HG03066 (cell line): ENCODE measurements around the gene AFMID.

Source experiments
- ATAC-seq: cut with Tn5 transposase; IDR thresholded peaks from one replicate; pipeline ENCODE4 v1.9.1; 2021; ENCODE audit warnings: low read depth; ENCODE audit not compliant: unreplicated experiment

Gene AFMID

DNA sequence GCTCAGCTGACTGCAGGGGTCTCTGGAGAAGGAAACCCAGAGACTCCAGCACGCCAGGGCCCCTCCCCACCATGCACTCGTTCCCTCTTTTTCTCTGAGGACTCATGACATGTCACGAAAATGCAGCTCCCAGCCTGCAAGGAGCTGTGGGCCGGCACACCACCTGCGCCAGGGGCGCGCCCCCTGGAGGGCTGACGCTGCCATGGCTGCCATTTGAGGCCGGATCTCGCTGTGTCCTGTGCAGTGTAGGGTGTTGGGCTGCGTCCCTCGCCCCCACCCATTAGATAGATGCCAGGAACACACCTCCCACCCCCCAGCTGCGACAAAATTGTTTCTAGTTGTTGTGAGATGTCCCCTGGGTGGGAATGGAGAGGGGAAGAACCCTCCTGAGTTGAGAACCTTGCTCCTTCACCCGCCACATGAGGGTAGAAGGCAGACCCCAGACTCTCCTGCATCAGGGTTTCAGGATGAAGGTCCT is 10.6 kb upstream of the AFMID start:
- ATAC-seq, result no peak

DNA sequence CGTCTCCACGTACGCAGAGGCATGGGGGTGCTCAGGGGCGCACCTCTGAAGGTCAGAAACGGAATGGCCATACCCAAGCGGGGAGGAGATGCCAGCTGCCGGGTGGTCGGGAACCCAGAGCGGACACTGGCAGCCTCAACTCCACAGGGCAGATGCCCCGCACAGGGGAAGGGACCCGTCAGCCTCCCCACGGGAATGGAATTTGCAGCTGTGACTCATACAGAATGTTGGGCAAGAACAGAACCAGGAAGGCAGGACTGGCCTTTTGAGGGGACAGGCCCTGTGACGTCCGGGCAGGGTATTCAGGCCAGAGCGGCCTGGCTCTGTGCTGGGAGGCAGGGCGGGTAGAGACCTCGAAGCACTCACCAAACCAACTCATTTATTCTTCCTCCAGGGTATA is 7.8 kb upstream of the AFMID start:
- ATAC-seq, result no peak

DNA sequence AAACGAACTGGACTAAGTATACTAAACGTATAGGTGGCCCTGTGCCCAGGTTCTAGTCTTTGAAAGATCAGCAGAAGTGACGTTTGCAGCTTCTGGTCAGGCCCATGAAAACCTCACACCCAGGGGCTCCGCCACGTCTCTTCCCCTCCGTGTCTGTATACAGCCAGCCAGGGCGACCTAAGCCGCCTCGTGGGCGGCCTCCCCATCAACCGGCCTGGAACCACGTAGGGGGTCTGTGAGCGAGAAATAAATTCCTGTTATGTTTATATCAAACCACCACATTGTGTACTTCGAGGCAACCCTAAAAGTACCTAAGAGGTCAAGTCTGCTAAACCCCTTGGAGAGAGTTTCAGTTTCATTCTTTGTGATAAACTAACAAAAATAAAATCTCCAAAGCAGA is 7.1 kb upstream of the AFMID start:
- ATAC-seq, result no peak

DNA sequence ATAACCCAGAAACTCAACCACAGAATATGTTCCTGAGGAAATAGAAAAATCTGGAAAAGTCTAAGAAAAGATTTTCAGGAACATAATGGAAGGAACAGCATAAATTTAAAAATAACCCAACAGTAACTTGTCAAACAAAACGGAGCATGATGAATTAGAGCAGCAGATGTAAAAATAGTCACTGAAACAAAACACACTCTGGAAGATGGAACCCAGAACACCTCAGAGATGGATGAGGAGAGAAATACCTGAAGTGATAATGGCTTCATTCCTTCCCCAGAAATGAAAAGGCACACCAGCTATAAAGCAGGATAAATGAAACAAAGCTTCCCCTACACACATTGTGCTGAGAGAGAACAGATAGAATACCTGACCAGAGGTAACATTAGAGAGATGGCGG is 6.7 kb upstream of the AFMID start:
- no peak for ATAC-seq

DNA sequence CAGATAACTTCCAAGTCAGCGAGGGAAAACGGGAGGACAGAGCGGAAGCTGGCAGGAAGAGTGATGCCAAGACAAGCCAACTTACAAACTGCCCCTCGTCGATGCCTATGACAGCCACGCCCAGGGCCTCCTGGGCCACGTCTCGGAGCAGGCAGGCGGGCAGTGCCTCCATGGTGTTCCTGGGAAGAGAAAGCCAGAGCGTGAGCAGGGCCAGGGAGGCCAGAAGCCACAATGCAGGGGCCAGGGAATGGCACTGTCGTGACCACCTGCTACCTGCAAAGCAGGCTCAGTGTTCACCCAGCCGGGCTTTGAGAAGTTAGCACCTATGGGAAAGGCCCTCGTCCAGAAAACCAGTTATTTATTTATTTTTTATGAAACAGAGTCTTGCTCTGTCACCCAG is 4.7 kb upstream of the AFMID start:
- ATAC-seq, result no peak

DNA sequence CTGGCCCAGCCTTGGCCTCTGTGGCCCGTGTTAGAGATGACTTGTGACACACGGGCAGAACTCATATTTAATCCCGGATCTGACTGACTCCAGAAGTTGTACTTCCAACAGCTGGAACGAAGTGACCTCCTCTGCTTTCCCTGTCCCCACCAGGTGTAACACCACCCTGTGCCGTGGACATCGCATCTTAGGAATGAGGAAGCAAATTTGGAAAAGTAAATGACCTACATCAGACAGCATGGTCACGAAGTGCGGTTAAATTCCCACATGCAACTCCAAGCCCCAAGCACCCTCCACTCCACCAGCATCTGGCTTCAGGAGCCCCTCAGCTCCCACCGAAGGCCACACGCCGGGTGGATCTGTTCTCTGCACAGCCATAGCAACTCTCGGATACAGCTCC is 3.2 kb upstream of the AFMID start:
- no peak for ATAC-seq

DNA sequence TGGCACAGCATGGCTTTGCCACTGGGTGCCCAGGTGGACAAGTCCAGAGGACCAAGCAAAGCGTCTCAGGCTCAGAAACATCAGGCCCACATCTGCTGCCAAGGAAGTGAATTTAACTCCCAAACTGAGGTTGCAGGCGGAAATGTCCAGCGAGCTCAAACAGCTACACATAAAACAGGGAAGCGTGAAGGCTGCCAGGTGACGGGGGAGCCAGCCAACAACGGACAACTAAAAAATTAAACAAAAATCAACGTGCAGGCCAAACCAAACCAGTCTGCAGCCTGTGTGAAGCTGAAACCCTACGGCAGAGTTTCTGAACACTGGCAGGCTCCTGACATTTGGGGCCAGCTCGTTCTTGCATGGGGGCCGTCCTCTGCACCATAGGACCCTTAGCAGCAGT is 2.8 kb upstream of the AFMID start:
- no peak for ATAC-seq

DNA sequence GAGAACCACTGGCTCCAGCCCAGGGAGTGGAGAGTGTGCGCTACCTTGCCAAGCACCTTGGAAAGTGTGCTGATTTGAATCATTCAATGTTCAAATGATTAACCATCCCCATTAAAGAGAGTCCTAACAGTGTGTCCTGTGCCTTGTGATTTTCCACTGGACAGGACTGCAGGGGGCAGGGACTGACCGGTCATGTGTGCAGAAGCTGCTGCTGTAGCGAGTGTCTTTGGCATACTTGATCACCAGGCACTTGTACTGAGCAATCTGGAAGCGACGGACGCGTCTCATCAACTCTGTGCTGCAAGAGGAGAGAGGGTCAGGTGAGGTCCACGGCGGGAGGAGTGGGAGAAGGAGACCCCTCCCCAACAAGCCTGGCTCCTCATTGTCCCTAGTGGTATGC is 2.3 kb upstream of the AFMID start:
- no peak for ATAC-seq

DNA sequence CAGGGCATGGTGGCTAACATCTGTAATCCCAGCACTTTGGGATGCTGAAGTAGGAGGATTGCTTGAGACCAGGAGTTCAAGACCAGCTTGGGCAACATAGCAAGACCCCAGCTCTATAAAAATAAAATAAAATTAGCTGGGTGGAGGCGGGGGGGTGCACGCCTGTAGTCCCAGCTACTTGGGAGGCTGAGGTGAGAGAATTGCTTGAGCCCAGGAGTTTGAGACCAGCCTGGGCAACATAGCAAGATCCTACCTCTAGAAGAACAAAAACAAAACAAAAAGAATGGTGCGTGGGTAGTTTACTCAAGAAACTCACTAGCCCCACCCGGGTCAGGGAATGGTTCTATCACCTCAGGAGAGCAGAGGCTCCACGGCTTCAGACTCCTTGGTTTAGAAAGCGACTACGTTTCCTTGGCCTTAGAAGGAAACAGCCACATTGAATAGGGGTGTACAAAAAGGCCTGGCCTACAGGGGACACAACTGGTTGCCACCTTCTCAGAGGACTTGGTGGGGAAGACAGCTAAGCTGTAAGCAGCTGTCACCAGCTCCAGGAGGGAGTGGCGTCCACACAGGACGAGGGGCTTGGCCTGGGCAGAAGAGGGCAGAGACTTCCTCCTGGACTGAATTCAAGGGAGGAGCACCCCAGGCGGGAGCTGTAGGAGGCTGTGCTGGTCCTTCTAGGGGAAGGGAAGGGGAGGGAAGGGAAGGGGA is 1.0 kb upstream of the AFMID start:
- ATAC-seq, result no peak

DNA sequence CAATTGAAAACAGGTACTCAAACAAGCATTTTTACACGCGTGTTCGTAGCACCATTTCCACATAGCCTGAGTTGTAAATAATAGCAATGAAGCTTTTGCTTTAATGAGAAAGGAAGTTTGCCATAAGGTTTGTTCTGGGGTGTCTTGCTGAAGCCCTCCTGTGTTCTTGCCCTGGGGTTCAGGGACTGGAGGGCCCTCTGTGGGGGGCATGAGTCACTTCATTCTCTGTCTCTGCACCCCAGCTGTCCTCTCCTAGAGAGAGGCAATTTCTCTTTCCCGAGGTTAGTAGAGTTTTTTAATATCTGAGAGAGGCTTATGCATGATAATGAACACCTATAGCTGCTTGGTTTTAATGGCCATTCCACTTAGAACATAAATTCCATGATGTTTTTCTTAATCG is 9.6 kb downstream of the AFMID start:
- no peak for ATAC-seq

DNA sequence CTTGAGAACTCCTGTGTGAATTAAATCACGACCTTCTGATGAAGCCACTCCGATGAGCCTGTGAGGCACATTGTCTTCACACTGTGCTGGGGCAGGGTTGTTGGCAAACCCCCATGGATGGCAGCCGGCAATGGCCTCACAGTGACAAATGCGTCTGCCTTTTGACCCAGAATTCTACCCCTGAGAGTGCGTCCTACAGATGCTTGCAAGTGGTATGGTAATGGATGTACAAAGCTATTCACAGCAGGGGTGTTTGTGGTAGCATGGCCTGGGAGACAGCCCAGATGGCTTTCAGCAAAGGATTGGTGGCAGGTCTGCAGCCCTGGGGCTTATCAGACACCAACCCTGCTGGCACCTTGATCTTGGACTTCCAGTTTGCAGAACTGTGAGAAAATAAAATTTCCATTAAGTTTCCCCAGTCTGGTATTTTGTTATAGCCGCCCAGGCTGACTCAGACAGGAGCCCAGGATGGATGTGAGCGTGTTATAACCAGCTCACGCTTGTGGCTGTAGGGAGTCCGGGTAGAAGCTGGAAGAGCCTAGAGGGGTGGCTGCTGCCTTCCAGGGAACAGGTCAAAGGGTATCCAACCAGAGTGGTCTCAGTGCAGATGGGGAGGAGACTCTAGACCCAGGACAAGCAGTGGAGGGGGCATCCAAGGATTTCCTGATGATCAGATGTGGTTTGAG is 10.1 kb downstream of the AFMID start:
- no peak for ATAC-seq

DNA sequence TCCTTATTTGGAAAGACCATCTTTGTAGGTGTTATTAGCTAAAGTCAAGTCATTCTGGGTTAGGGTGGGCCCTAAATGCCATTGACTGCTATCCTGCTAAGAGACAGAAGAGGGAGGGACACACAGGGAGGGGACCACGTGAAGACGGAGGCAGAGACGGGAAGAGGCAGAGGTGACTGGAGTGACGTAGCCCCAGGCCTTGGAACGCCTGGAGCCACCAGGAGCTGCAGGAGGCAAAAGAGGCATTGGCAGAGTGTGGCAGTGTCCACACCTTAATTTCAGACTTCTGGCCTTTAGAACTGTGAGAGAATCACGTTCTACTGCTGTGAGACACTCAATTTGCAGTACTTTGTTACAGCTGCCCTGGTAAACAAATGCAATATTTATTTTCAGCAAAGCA is 13.3 kb downstream of the AFMID start:
- no peak for ATAC-seq

DNA sequence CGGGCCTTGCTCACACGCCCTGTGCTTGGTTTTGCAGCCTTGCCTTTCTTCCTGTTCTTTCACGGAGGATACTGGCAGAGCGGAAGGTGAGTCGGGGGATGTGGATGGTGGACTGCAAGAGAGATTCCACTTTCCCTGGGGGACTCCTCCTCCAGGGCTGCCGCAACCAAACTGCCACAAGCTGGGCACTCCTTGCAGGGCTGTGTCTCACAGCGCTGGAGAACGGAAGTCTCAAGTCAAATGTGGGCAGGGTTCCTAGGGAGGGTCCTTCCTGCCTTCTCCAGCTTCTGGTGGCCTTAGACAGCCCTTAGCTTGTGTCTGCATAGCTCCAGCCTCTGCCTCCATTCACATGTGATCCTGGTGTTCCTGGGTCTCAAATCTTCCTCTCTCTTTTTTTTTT is 15.5 kb downstream of the AFMID start:
- no peak for ATAC-seq

DNA sequence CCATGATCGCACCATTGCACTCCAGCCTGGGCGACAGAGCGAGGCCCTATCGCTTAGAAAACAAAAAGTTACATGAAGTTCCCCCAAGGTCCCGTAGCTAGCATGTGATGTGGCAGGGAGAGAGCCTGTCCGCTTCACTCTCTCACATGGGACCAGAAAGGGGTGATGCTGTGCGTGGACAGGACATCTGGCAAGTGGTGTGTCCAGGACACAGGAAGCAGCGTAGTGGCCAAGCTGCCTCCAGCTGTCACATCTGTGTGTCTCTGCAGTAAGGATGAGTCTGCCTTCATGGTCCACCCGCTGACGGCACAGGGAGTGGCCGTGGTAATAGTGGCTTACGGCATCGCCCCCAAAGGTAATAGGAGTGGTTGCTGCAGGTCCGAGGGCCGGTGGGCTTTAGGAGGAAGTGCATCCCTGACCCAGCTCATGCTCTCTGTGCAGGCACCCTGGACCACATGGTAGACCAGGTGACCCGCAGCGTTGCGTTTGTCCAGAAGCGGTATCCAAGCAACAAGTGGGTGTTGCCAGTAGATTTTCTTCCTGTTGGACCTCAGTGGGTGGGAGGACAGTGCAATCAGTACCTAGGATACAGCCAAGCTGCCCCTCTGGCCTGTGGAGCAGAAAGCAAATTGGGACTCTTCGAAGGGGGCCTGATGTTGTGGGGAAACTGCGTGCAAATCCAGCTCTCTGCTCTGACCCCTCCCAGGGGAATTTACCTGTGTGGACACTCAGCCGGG is 17.4 kb downstream of the AFMID start:
- no peak for ATAC-seq

DNA sequence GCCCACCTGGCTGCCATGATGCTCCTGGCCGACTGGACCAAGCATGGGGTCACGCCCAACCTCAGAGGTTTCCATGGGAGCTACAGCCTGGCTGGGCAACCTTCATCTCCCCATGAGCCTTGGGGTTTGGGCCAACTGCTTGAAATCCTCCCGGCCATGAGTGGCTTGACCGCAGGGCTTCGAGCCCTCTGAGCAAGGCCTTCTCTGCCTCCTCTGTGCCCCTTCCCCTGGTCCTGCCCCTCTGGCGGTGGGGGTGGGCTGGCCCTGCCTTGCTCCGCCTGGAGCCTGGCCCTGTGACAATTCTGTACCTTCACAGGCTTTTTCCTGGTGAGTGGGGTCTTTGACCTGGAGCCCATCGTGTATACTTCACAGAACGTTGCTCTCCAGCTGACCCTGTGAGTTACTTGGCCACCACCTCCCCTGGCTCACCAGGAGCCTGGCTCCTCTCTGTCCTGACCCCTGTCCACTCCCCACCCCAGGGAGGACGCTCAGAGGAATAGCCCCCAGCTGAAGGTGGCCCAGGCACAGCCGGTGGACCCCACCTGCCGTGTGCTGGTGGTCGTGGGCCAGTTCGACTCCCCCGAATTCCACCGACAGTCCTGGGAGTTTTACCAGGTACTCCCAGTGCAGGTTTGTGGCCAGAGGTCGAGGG is 18.1 kb downstream of the AFMID start:
- ATAC-seq, result no peak

DNA sequence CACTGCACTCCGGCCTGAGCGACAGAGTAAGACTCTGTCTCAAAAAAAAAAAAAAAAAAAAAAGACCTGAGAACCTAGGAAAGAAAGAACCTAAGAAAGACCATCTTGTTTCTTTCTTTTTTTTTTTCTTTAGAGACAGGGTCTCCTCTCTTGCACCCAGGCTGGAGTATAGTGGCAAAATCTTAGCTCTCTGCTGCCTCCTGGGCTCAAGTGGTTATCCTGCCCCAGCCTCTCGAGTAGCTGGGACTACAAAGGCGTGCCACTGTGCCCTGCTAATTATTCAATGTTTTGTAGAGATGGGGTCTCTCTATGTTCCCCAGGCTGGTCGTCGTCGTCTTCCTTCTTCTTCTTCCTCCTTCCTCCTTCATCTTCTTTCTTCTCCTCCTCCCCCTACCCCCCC is 19.1 kb downstream of the AFMID start:
- no peak for ATAC-seq

DNA sequence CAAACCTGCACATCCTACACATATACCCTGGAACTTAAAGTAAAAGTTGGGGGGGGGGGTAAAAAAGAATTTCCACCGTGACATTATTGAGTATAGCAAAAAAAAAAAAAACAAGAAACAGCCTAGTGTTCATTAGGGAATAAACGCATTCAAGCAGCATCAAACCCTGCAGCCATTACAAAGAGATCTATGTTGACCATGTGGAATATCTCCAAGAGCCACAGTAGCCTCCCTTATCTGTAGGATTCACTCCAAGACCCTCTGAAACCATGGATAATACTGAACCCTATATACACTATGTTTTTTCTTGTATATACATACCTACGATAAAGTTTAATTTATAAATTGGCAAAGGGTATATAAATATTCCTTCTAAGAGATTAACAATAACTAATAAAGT is 21.3 kb downstream of the AFMID start:
- ATAC-seq, result no peak

DNA sequence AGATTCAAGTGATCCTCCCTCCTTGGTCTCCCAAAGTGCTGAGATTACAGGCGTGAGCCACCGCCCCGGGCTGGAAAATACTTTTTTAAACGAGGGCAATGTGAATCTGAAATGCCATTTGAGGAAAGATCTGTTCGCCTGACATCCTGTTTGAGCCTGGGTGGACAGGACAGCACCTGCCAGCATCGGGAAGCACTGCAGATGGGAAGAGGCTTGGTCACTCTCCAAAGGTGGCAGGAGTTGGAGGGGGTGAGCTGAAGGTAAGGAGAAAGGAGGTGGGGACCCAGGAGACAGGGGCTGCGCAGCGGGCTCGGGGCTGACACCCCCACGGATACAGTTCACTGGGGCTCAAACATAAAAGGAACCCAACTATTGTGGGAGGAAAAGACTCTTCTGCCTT is 22.9 kb downstream of the AFMID start:
- no peak for ATAC-seq

DNA sequence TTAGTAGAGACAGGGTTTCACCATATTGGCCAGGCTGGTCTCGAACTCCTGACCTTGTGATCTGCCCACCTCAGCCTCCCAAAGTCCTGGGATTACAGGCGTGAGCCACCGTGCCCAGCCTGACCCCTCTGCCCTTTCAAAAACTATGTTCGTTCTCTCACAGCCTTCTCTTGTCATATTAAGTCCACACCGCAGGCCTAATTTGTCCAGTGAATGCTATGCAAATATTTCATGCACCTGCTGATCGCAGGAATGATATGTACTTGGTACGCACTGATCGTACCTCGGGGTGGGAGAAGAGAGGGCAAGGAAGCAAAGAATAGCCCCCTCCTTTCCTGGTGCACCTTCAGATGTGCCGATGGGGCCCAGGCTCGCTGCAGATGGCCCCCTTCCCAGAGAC is 23.9 kb downstream of the AFMID start:
- ATAC-seq, result no peak

DNA sequence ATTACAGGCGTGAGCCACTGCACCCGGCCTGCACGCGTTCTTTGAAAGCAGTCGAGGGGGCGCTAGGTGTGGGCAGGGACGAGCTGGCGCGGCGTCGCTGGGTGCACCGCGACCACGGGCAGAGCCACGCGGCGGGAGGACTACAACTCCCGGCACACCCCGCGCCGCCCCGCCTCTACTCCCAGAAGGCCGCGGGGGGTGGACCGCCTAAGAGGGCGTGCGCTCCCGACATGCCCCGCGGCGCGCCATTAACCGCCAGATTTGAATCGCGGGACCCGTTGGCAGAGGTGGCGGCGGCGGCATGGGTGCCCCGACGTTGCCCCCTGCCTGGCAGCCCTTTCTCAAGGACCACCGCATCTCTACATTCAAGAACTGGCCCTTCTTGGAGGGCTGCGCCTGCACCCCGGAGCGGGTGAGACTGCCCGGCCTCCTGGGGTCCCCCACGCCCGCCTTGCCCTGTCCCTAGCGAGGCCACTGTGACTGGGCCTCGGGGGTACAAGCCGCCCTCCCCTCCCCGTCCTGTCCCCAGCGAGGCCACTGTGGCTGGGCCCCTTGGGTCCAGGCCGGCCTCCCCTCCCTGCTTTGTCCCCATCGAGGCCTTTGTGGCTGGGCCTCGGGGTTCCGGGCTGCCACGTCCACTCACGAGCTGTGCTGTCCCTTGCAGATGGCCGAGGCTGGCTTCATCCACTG is 27.0 kb downstream of the AFMID start, which contains the start of gene BIRC5:
TSS of gene BIRC5 (plus strand) at position 238 of the 690 bp plus-strand sequence. CDS start at position 302, 64 bp downstream.
- ATAC-seq, result peak; percentile 56

DNA sequence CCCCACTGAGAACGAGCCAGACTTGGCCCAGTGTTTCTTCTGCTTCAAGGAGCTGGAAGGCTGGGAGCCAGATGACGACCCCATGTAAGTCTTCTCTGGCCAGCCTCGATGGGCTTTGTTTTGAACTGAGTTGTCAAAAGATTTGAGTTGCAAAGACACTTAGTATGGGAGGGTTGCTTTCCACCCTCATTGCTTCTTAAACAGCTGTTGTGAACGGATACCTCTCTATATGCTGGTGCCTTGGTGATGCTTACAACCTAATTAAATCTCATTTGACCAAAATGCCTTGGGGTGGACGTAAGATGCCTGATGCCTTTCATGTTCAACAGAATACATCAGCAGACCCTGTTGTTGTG is 27.5 kb downstream of the AFMID start:
- ATAC-seq, result no peak
